ENCODE results near the gene ALAD. TPM values are rescaled to one million over a fixed set of nuclear protein-coding genes. Genes with fewer than 3 reads are reported as not detected.
"Not testable (repeated sequence)": the region's sequence is repeated elsewhere in the genome, so short reads cannot be mapped to it uniquely, and the experiment has no call there.

ALAD gene
- total and polyA plus RNA-seq, 4 donors: 40.2 to 258 (median 74.2) TPM

- TF ChIP-seq NR2F2 (IDR thresholded peaks at IDR 0.05): no peak
- TF ChIP-seq JUND (IDR thresholded peaks at IDR 0.05): no peak
- Histone ChIP-seq H3K9ac (ENCODE audit: low read depth in 1 of 2, low read length in 2 of 2) (peak overlapping the region; percentile 6 to 10), H3K9me3 (ENCODE audit: control insufficient read depth in 4 of 4, low read length in 3 of 4) (no peaks in the 10 kb centered on the region), H3K27me3 (ENCODE audit: control insufficient read depth in 4 of 4, insufficient read depth in 4 of 4, low read length in 3 of 4) (no peaks in the 10 kb centered on the region), H3K4me1 (ENCODE audit: control insufficient read depth in 4 of 4, insufficient read depth in 4 of 4, low read length in 3 of 4) (peaks cover 24 to 63% (median 56%) of the 10 kb centered on the region in 4 donors), H3K27ac (ENCODE audit: low read depth in 1 of 2, low read length in 2 of 2) (peak overlapping the region; percentile 58 to 61), H3K36me3 (ENCODE audit: control insufficient read depth in 4 of 4, insufficient read depth in 3 of 4, low read depth in 1 of 4, low read length in 3 of 4) (peaks cover 5 to 20% (median 12%) of the 10 kb centered on the region in 4 donors), H3K4me3 (ENCODE audit: low read depth in 1 of 3, low read length in 3 of 3) (peak overlapping the region in 1 of 3 donors; percentile 19)
- WGBS: 69% methylated on average over 4 of the region's 4 CpGs
- no peak for DNase-seq (ENCODE audit: low spot score)
Measured at GRCh38 chr9:113386571-113387393, 14.3 kb downstream of the ALAD start.

- Histone ChIP-seq H3K4me1 (ENCODE audit: control insufficient read depth in 4 of 4, insufficient read depth in 4 of 4, low read length in 3 of 4) (peaks cover 12 to 48% (median 45%) of the 10 kb centered on the region in 4 donors), H3K27ac (ENCODE audit: low read depth in 1 of 2, low read length in 2 of 2) (peak overlapping the region; percentile 62 to 66), H3K9ac (ENCODE audit: low read depth in 1 of 2, low read length in 2 of 2) (no peak overlapping the region), H3K27me3 (ENCODE audit: control insufficient read depth in 4 of 4, insufficient read depth in 4 of 4, low read length in 3 of 4) (no peaks in the 10 kb centered on the region), H3K36me3 (ENCODE audit: control insufficient read depth in 4 of 4, insufficient read depth in 3 of 4, low read depth in 1 of 4, low read length in 3 of 4) (peaks cover 0 to 1% (median 0%) of the 10 kb centered on the region in 4 donors), H3K4me3 (ENCODE audit: low read depth in 1 of 3, low read length in 3 of 3) (no peak overlapping the region), H3K9me3 (ENCODE audit: control insufficient read depth in 4 of 4, low read length in 3 of 4) (no peaks in the 10 kb centered on the region)
- peak; percentile 75 for TF ChIP-seq NR2F2 (IDR thresholded peaks at IDR 0.05)
- peak; percentile 98 for TF ChIP-seq HNF4A (conservative IDR thresholded peaks at IDR 0.05)
- TF ChIP-seq REST (IDR thresholded peaks at IDR 0.05): peak; percentile 48
- TF ChIP-seq ZBTB33 (IDR thresholded peaks at IDR 0.05): peak; percentile 63
- no peak for TF ChIP-seq TAF1 (conservative IDR thresholded peaks at IDR 0.05)
- TF ChIP-seq EGR1 (IDR thresholded peaks at IDR 0.05; ENCODE audit: low read depth in 2 of 2): peak in 1 of 2 donors; percentile 33
- peak; percentile 98 for TF ChIP-seq HNF4G (IDR thresholded peaks at IDR 0.05)
- peak; percentile 89 to 94 for TF ChIP-seq RXRA (IDR thresholded peaks at IDR 0.05)
- TF ChIP-seq MAX (IDR thresholded peaks at IDR 0.05): peak; percentile 60
- no peak for TF ChIP-seq ATF3 (IDR thresholded peaks at IDR 0.05)
- TF ChIP-seq SP1 (IDR thresholded peaks at IDR 0.05): peak; percentile 100
- TF ChIP-seq FOXA1 (IDR thresholded peaks at IDR 0.05): no peak
- TF ChIP-seq GABPA (IDR thresholded peaks at IDR 0.05 in 1 of 2, conservative IDR thresholded peaks at IDR 0.05 in 1 of 2): no peak
- no peak for TF ChIP-seq CTCF (IDR thresholded peaks at IDR 0.05; ENCODE audit: low read depth, low read length, missing input control)
- TF ChIP-seq JUND (IDR thresholded peaks at IDR 0.05): peak; percentile 18 to 81
- TF ChIP-seq FOXA2 (IDR thresholded peaks at IDR 0.05): no peak
- peak; percentile 53 for TF ChIP-seq YY1 (IDR thresholded peaks at IDR 0.05)
- peak in 1 of 2 donors; percentile 30 for TF ChIP-seq RAD21 (IDR thresholded peaks at IDR 0.05)
- no peak for DNase-seq (ENCODE audit: low spot score)
- WGBS: 32% methylated on average over 8 of the region's 8 CpGs
Measured at GRCh38 chr9:113381909-113382411, 19.1 kb downstream of the ALAD start.

GRCh38 chr9:113381441-113381840 is 19.6 kb downstream of the ALAD start:
- 33% methylated on average over 7 of the region's 7 CpGs for WGBS
- H3K9ac ChIP-seq (ENCODE audit: low read depth in 1 of 2, low read length in 2 of 2); DNase-seq (ENCODE audit: low spot score); H3K4me3 ChIP-seq (ENCODE audit: low read depth in 1 of 3, low read length in 3 of 3); H3K27me3 ChIP-seq (ENCODE audit: control insufficient read depth in 4 of 4, insufficient read depth in 4 of 4, low read length in 3 of 4); H3K36me3 ChIP-seq (ENCODE audit: control insufficient read depth in 4 of 4, insufficient read depth in 3 of 4, low read depth in 1 of 4, low read length in 3 of 4); H3K9me3 ChIP-seq (ENCODE audit: control insufficient read depth in 4 of 4, low read length in 3 of 4): not testable (repeated sequence)
- Histone ChIP-seq H3K4me1 (ENCODE audit: control insufficient read depth in 4 of 4, insufficient read depth in 4 of 4, low read length in 3 of 4) (peaks cover 9 to 44% (median 40%) of the 10 kb centered on the region in 4 donors), H3K27ac (ENCODE audit: low read depth in 1 of 2, low read length in 2 of 2) (peak overlapping the region; percentile 62 to 66)
